Brain microvascular endothelial cell (primary cell): ENCODE measurements around the gene RAG1.

Experiments used
- DNase-seq: peaks from one replicate; pipeline ENCODE4 v3.0.0-alpha.2; 2020
- H3K27ac ChIP-seq: fragments of 250-450 bp; sonication (Bioruptor Pico); 2 replicates; pipeline ENCODE4 v1.5.1; 2020; ENCODE audit warnings: mild to moderate bottlenecking, moderate library complexity
- H3K27me3 ChIP-seq: fragments of 250-450 bp; sonication (Bioruptor Pico); replicated peaks from 2 replicates; pipeline ENCODE4 v1.5.1; 2020; ENCODE audit warnings: mild to moderate bottlenecking
- H3K36me3 ChIP-seq: fragments of 250-450 bp; sonication (Bioruptor Pico); replicated peaks from 2 replicates; pipeline ENCODE4 v1.5.1; 2020; ENCODE audit warnings: mild to moderate bottlenecking
- H3K4me3 ChIP-seq: 2 replicates; pipeline ENCODE4 v1.5.1; 2011; ENCODE audit warnings: low read depth, mild to moderate bottlenecking, control low read depth, low read length, moderate library complexity
- CTCF ChIP-seq: IDR thresholded peaks from 2 replicates; pipeline ENCODE4 v1.5.1; 2011; ENCODE audit warnings: low read depth, mild to moderate bottlenecking, moderate library complexity, low read length, control low read depth, inconsistent platforms; ENCODE audit errors: missing control alignments
- in situ Hi-C: cut with HindIII; loops from 2 replicates; pipeline ENCODE4 v1.10.0; 2017; ENCODE audit warnings: low sequenced_read_pairs, low pct_ligation_motif_present

RAG1 gene

GRCh38 chr11:36567694-36568093, at the start of gene RAG1:
RAG1 (plus strand) TSS chr11:36568007; CDS start chr11:36573305, 5,298 bp downstream.
- Histone ChIP-seq H3K27me3 (peaks cover 4% of the 10 kb centered on the region), H3K4me3 (no peak within 1 kb of the TSS)
- TF ChIP-seq CTCF, result no peak

GRCh38 chr11:36530840-36531239, 37.0 kb upstream of the RAG1 start:
- in situ Hi-C loops, result no loop called here
- TF ChIP-seq CTCF, result no peak
- H3K27ac ChIP-seq, result no peak overlapping the region

More at GRCh38 chr11:36567694-36568093, at the start of gene RAG1:
- in situ Hi-C loops, result no loop called here
- Histone ChIP-seq H3K36me3 (no peaks in the 10 kb centered on the region), H3K27ac (no peak within 1 kb of the TSS)
- no peak for DNase-seq

GRCh38 chr11:36532941-36533601, 34.7 kb upstream of the RAG1 start:
- no peaks in the 10 kb centered on the region for H3K27me3 ChIP-seq
- in situ Hi-C loops, result no loop called here
- no peak overlapping the region for H3K4me3 ChIP-seq
- no peak for TF ChIP-seq CTCF
- H3K36me3 ChIP-seq, result no peaks in the 10 kb centered on the region
- H3K27ac ChIP-seq, result no peak overlapping the region
- DNase-seq, result peak; percentile 55

More at GRCh38 chr11:36530840-36531239, 37.0 kb upstream of the RAG1 start:
- Histone ChIP-seq H3K4me3 (no peak overlapping the region), H3K27me3 (no peaks in the 10 kb centered on the region), H3K36me3 (no peaks in the 10 kb centered on the region)
- no peak for DNase-seq

GRCh38 chr11:36534276-36534840, 33.4 kb upstream of the RAG1 start:
- DNase-seq, result no peak
- Histone ChIP-seq H3K4me3 (no peak overlapping the region), H3K27me3 (no peaks in the 10 kb centered on the region), H3K36me3 (no peaks in the 10 kb centered on the region), H3K27ac (no peak overlapping the region)
- no peak for TF ChIP-seq CTCF
- in situ Hi-C loops, result no loop called here

- in situ Hi-C loops, result no loop called here
Observed at GRCh38 chr11:36540998-36541397, 26.8 kb upstream of the RAG1 start.

More at GRCh38 chr11:36540998-36541397, 26.8 kb upstream of the RAG1 start:
- H3K27me3 ChIP-seq, result no peaks in the 10 kb centered on the region
- no peak overlapping the region for H3K27ac ChIP-seq
- DNase-seq, result peak; percentile 77
- H3K4me3 ChIP-seq, result no peak overlapping the region
- TF ChIP-seq CTCF, result peak; percentile 65
- no peaks in the 10 kb centered on the region for H3K36me3 ChIP-seq
